GM11168 (cell line): ENCODE results near the gene MAP3K20.
"Not testable (repeated sequence)": the region's sequence is repeated elsewhere in the genome, so short reads cannot be mapped to it uniquely, and the experiment has no call there.

Source experiments
- in situ Hi-C: fragments of 300-500 bp; cut with MboI; formaldehyde crosslinking; loops from one replicate; pipeline ENCODE4 v1.12.0; 2022; ENCODE audit warnings: low sequenced_read_pairs; ENCODE audit not compliant: unreplicated experiment

The MAP3K20 gene

DNA sequence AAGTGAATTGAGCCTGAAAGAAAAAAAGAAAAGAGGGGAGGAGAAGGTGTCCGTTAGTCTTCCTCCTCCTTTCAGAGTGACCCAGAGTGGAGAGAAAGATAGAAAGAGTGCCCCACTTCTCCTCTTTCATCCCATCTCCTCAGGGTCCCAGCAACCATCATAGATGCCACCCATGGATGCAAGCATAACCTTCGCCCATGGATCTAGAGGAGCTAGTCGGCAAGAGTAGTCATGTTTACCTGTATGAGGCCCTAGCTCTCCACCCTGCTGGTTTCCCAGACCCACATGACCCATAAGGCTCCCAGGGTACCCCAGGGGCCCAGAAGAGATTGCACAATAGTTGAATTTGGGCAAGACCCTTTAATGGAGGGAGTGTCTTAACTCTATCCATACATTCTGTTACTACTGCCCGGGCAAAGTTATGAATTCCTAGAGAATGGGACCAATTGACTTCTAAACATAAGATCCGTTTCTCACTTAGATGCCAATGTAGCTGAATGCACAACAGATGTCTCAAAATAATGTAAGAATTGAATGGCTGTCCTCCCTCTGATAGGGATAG, 223.0 kb downstream of the MAP3K20 start:
- in situ Hi-C loops, result no loop called here

DNA sequence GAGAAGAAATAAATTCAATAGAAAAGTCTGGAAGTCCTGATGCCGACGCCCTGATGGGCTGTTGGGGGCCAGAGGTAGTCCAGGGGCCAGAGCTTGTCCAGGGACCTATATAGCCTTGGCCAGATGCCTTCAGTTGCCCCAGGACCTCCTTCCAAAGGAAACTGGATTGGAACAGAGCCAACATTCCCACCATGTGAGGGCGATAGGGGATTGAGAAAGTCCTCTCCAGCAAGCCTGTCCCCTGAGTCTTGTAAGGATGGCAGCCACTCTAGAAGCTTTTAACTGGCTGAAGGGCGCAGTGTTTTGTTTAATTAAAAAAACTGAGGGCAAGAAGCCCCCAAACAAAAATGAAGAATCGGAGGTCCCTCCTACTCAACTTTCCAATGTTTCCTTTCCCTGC, 224.1 kb downstream of the MAP3K20 start:
- in situ Hi-C loops, result no loop called here

DNA sequence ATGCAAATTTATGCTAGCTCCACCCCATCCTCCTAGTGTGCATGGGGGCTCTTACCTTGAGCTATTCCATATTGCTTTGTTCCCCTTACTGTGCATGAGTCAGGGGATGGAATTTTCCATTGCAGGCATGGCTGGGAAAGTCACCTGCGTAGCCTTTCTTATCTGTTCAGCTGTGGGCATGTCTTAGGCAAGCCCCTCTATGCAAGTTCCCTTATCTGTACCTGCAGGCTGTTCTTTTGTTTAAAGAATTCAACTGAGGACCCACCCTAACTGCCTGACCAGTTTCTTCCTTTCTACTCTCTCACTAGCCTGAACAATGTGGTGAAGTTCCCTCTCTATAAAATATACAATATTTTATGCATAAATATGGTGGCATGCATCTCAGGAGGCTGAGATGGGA, 224.8 kb downstream of the MAP3K20 start:
- in situ Hi-C loops, result no loop called here

DNA sequence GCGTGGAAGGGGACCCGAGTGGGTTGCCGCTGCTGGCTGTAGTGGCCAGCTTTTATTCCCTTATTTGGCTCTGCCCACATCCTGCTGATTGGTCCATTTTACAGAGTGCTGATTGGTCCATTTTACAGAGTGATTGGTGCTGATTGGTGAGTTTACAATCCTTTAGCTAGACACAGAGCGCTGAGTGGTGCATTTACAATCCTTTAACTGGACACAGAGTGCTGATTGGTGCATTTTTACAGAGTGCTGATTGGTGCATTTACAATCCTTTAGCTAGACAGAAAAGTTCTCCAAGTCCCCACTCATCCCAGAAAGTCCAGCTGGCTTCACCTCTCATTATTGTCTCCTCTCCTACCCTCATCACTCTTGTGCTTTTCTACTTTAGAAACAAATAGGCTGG, 225.9 kb downstream of the MAP3K20 start:
- in situ Hi-C loops, result not testable (repeated sequence)

DNA sequence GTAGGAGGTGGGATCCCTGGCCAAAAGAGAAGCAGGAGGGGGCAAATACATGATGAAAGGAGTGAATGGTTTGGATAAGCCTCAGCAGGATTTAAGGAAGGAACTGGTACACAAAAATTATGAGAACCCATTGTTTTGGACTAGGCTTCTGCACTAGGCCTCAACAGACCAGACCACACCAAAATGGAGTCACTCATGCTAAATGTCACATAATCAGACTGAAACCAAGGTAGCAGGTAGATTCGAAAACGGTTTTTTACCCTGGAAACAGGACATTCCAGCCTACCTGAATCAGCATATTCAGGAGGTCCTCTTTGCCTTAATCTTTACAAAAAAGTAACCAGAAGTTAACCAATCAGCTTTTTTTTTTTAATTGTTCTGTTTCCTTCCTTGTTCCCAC, 229.7 kb downstream of the MAP3K20 start:
- in situ Hi-C loops, result no loop called here

DNA sequence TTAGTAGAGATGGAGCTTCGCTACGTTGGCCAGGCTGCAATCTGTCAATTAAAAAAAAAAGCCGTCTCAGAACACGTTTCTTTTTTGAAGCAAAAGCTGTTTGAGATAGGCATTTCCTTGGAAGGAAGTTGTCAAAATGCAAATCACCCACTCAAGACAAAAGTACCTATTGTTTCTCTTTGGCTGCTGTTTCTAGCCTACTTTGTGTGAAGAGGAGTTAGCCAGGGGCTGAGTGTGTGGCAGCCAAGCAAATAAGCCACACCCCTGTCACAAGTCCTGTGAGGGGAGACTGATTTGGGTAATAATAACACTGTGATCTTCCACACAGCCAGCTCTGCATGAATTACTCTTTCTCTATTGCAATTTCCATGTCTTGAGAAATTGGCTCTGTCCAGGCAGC, 231.6 kb downstream of the MAP3K20 start:
- in situ Hi-C loops, result no loop called here

DNA sequence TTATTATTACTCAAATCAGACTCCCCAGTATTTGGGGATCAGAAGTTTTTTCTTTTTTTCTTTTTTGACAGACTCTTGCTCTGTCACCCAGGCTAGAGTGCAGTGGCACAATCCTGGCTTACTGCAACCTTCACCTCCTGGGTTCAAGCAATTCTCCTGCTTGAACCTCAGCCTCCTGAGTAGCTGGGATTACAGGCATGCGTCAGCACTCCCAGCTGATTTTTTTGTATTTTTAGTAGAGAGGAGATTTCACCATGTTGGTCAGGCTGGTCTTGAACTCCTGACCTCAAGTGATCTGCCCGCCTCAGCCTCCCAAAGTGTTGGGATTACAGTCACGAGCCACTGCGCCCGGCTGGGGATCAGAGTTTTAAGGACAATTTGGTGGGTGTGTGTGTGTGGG, 233.7 kb downstream of the MAP3K20 start:
- in situ Hi-C loops, result not testable (repeated sequence)

DNA sequence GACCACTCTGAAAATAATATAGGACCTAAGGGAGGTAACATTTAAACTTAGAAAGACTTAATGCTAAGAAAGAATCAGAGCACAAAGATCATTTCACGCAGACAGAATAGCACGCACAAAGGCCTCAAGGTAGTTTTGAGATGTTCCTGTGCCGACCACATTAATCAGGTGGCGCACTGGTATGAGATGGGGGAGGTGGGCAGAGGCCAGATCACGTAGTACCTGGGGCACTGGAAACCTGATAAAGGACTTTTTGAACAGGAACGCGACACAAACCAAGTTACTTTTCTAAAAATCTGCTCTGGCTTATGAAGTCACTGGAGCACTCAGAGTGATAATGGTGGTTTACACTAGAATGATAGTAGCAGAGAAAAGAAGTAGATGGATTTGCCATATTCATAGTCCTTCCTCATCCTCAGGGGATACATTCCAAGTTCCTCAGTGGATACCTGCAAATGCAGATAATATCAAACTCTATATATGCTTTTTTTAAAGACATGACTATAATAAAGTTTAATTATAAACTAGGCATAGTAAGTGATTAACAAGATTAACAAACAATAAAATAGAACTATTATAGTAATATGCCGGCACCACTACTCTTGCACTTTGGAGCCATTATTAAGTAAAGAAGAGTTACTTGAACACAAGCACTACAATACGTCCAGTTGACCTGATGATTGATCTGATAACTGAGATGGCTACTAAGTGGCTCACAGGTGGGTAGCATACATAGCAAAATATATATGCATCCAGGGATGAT, 236.4 kb downstream of the MAP3K20 start:
- in situ Hi-C loops, result no loop called here
